BJ (cell line): ENCODE data around the gene PPM1M. TPM values are rescaled to one million over a fixed set of nuclear protein-coding genes. Genes with fewer than 3 reads are reported as not detected.
A peak's percentile ranks its signal among the peaks of the same experiment; 100 is the strongest.

Experiments
- CTCF ChIA-PET: fragments of 350-600 bp; formaldehyde crosslinking; extraction: SDS; loops from one replicate; lab custom pipeline; 2021; ENCODE audit warnings: antibody characterized with exemption, inconsistent platforms; lab: Yijun Ruan, JAX
- POLR2A ChIA-PET: fragments of 300-600 bp; sonication (Branson Sonifier 250); formaldehyde crosslinking; extraction: SDS; loops from one replicate; lab custom pipeline; 2021; ENCODE audit warnings: antibody characterized with exemption; lab: Charles Lee
- DNase-seq: peaks from one replicate; pipeline ENCODE4 v3.0.0-alpha.2; 2011; ENCODE audit warnings: low read depth
- H3K27me3 ChIP-seq: 2 replicates; pipeline ENCODE4 v1.6.0; 2011; ENCODE audit warnings: low read length; ENCODE audit not compliant: control insufficient read depth, insufficient read depth
- H3K36me3 ChIP-seq: 2 replicates; pipeline ENCODE4 v1.5.1; 2011; ENCODE audit warnings: low read length; ENCODE audit not compliant: control insufficient read depth, insufficient read depth
- H3K4me3 ChIP-seq: 2 replicates; pipeline ENCODE4 v1.5.1; 2011; ENCODE audit warnings: low read depth, mild to moderate bottlenecking, control low read depth, low read length
- CTCF ChIP-seq: IDR thresholded peaks from 2 replicates; pipeline ENCODE4 v1.5.1; 2011; ENCODE audit warnings: low read depth, mild to moderate bottlenecking, control low read depth, inconsistent platforms, low read length, moderate library complexity; ENCODE audit not compliant: insufficient read depth
- polyA minus RNA-seq: library from RNA; depleted of rRNA, polyadenylated mRNA; stranded (reverse); fragments of >200 nt; gene quantifications from 2 replicates; pipeline ENCODE4 v1.2.3, GENCODE V29; 2011; rRNA and poly(A)+ RNA removed
- polyA plus RNA-seq: library from polyadenylated mRNA; depleted of rRNA; stranded (reverse); fragments of >200 nt; gene quantifications from 2 replicates; pipeline ENCODE4 v1.2.3, GENCODE V29; 2011; rRNA removed

Gene PPM1M
- polyA plus RNA-seq (38.5 and 52.2 TPM in 2 replicates), polyA minus RNA-seq (23.4 and 43.6 TPM in 2 replicates)

GRCh38 chr3:52245322-52246263 lies at the start of gene PPM1M:
PPM1M (plus strand) TSS chr3:52245759; CDS start chr3:52245825, 66 bp downstream.
- DNase-seq: no peak
- ChIA-PET CTCF (interaction anchor here (0.7 to 1.6 kb wide), 5 partner anchors 8 to 94 kb away, joined by 3 to 5 read pairs (median 3); no protein-coding TSS in a partner anchor), POLR2A (interaction anchor here (0.5 kb wide), 1 partner anchor 1680 kb away, joined by 3 read pairs; no protein-coding TSS in a partner anchor)
- TF ChIP-seq CTCF: no peak
- Histone ChIP-seq H3K36me3 (peaks cover 14% of the 10 kb centered on the region), H3K27me3 (no peaks in the 10 kb centered on the region), H3K4me3 (peak within 1 kb of the TSS; percentile 53)

- ChIA-PET POLR2A (no interaction called here), CTCF (interaction anchor here (0.6 to 1.9 kb wide), 5 partner anchors 24 to 221 kb away, joined by 3 to 7 read pairs (median 4); partner anchors contain the start of gene ABHD14A)
- Histone ChIP-seq H3K36me3 (peaks cover 2% of the 10 kb centered on the region; the same call in 1 of the 2 replicates), H3K27me3 (no peaks in the 10 kb centered on the region), H3K4me3 (no peak overlapping the region)
- TF ChIP-seq CTCF: no peak
- no peak for DNase-seq
Measured at GRCh38 chr3:52195823-52196331, 49.7 kb upstream of the PPM1M start.

- DNase-seq: no peak
- ChIA-PET CTCF (interaction anchor here (0.9 to 1.9 kb wide), 9 partner anchors 10 to 222 kb away, joined by 3 to 7 read pairs (median 4); partner anchors contain the start of genes ABHD14A, POC1A, TWF2 and WDR82), POLR2A (interaction anchor here (0.6 kb wide), 1 partner anchor 92 kb away, joined by 3 read pairs; no protein-coding TSS in a partner anchor)
- H3K36me3 ChIP-seq: peaks cover 4% of the 10 kb centered on the region
- H3K27me3 ChIP-seq: no peaks in the 10 kb centered on the region
- no peak overlapping the region for H3K4me3 ChIP-seq
- TF ChIP-seq CTCF: no peak
Measured at GRCh38 chr3:52196977-52197376, 48.6 kb upstream of the PPM1M start.

GRCh38 chr3:52197499-52197841 lies 48.1 kb upstream of the PPM1M start:
- DNase-seq: no peak
- POLR2A ChIA-PET: interaction anchor here (0.6 kb wide), 1 partner anchor 92 kb away, joined by 3 read pairs; no protein-coding TSS in a partner anchor
- H3K27me3 ChIP-seq: no peaks in the 10 kb centered on the region
- no peak for TF ChIP-seq CTCF
- peaks cover 6% of the 10 kb centered on the region for H3K36me3 ChIP-seq
- CTCF ChIA-PET: interaction anchor here (1.0 to 1.9 kb wide), 6 partner anchors 10 to 81 kb away, joined by 3 to 7 read pairs (median 4); partner anchors contain the start of genes POC1A, TWF2 and WDR82
- H3K4me3 ChIP-seq: peak overlapping the region; percentile 95
